Measurements from ENCODE around the gene MAST4. TPM values are rescaled to one million over a fixed set of nuclear protein-coding genes. Genes with fewer than 3 reads are reported as not detected.

The MAST4 gene
- total RNA-seq, 1 donor from 2014 or later = 22.3 TPM

GRCh38 chr5:66639037-66639436 is 42.8 kb downstream of the MAST4 start:
- Histone ChIP-seq H3K4me2 (ENCODE audit: low read length) (no peak overlapping the region), H3K9ac (ENCODE audit: low read length) (no peak overlapping the region), H3K27ac (ENCODE audit: low read depth, low read length) (no peak overlapping the region), H3K36me3 (ENCODE audit: insufficient read depth, low read length) (no peaks in the 10 kb centered on the region), H3K27me3 (ENCODE audit: insufficient read depth, low read length) (no peaks in the 10 kb centered on the region), H3K79me2 (ENCODE audit: insufficient read depth, low read length) (no peaks in the 10 kb centered on the region), H3K4me3 (ENCODE audit: insufficient read depth, low read depth, low read length) (no peak overlapping the region), H3K9me3 (ENCODE audit: insufficient read depth, low read depth, low read length) (no peaks in the 10 kb centered on the region), H3K4me1 (ENCODE audit: insufficient read depth, low read length) (no peaks in the 10 kb centered on the region), H2AFZ (ENCODE audit: low read depth, low read length) (no peak overlapping the region), H4K20me1 (ENCODE audit: insufficient read depth, low read length) (no peaks in the 10 kb centered on the region)
- Mint-ChIP-seq H3K36me3 (ENCODE audit: low read depth, unreplicated experiment) (no peaks in the 10 kb centered on the region), H3K4me3 (ENCODE audit: unreplicated experiment) (no peak overlapping the region), H3K27me3 (ENCODE audit: low read depth, unreplicated experiment) (no peaks in the 10 kb centered on the region), H3K9me3 (ENCODE audit: unreplicated experiment) (no peaks in the 10 kb centered on the region), H3K27ac (ENCODE audit: unreplicated experiment) (peak overlapping the region; percentile 28), H3K4me1 (ENCODE audit: low read depth, unreplicated experiment) (peaks cover 14% of the 10 kb centered on the region)
- no peak for DNase-seq (ENCODE audit: low read depth)
- no peak for FAIRE-seq
- TF ChIP-seq EZH2 (IDR thresholded peaks at IDR 0.05; ENCODE audit: insufficient read depth, low read length) (no peak), CTCF (IDR thresholded peaks at IDR 0.05; ENCODE audit: insufficient read depth, low read depth, low read length) (no peak)

- no peaks in the 10 kb centered on the region for H3K4me1 ChIP-seq (ENCODE audit: insufficient read depth, low read length)
- Mint-ChIP-seq H3K9me3 (ENCODE audit: unreplicated experiment) (no peaks in the 10 kb centered on the region), H3K4me1 (ENCODE audit: low read depth, unreplicated experiment) (peaks cover 20% of the 10 kb centered on the region), H3K27ac (ENCODE audit: unreplicated experiment) (no peak overlapping the region), H3K4me3 (ENCODE audit: unreplicated experiment) (no peak overlapping the region), H3K36me3 (ENCODE audit: low read depth, unreplicated experiment) (no peaks in the 10 kb centered on the region), H3K27me3 (ENCODE audit: low read depth, unreplicated experiment) (no peaks in the 10 kb centered on the region)
- FAIRE-seq (no peak), DNase-seq (ENCODE audit: low read depth) (no peak)
- H3K36me3 ChIP-seq (ENCODE audit: insufficient read depth, low read length) = no peaks in the 10 kb centered on the region
- no peak overlapping the region for H3K4me3 ChIP-seq (ENCODE audit: insufficient read depth, low read depth, low read length)
- no peak overlapping the region for H3K9ac ChIP-seq (ENCODE audit: low read length)
- H3K9me3 ChIP-seq (ENCODE audit: insufficient read depth, low read depth, low read length) = no peaks in the 10 kb centered on the region
- H3K27ac ChIP-seq (ENCODE audit: low read depth, low read length) = no peak overlapping the region
- TF ChIP-seq EZH2 (IDR thresholded peaks at IDR 0.05; ENCODE audit: insufficient read depth, low read length) (no peak), CTCF (IDR thresholded peaks at IDR 0.05; ENCODE audit: insufficient read depth, low read depth, low read length) (no peak)
- H2AFZ ChIP-seq (ENCODE audit: low read depth, low read length) = no peak overlapping the region
- H3K27me3 ChIP-seq (ENCODE audit: insufficient read depth, low read length) = no peaks in the 10 kb centered on the region
- no peak overlapping the region for H3K4me2 ChIP-seq (ENCODE audit: low read length)
- no peaks in the 10 kb centered on the region for H3K79me2 ChIP-seq (ENCODE audit: insufficient read depth, low read length)
- H4K20me1 ChIP-seq (ENCODE audit: insufficient read depth, low read length) = no peaks in the 10 kb centered on the region
Observed at GRCh38 chr5:66642538-66642937, 46.3 kb downstream of the MAST4 start.

GRCh38 chr5:66643387-66643786 is 47.2 kb downstream of the MAST4 start:
- Histone ChIP-seq H3K27me3 (ENCODE audit: insufficient read depth, low read length) (no peaks in the 10 kb centered on the region), H3K36me3 (ENCODE audit: insufficient read depth, low read length) (no peaks in the 10 kb centered on the region), H3K9me3 (ENCODE audit: insufficient read depth, low read depth, low read length) (no peaks in the 10 kb centered on the region), H3K79me2 (ENCODE audit: insufficient read depth, low read length) (no peaks in the 10 kb centered on the region), H2AFZ (ENCODE audit: low read depth, low read length) (no peak overlapping the region), H3K27ac (ENCODE audit: low read depth, low read length) (no peak overlapping the region), H3K9ac (ENCODE audit: low read length) (no peak overlapping the region), H3K4me3 (ENCODE audit: insufficient read depth, low read depth, low read length) (no peak overlapping the region), H3K4me1 (ENCODE audit: insufficient read depth, low read length) (no peaks in the 10 kb centered on the region), H3K4me2 (ENCODE audit: low read length) (no peak overlapping the region), H4K20me1 (ENCODE audit: insufficient read depth, low read length) (no peaks in the 10 kb centered on the region)
- DNase-seq (ENCODE audit: low read depth) (no peak), FAIRE-seq (no peak)
- Mint-ChIP-seq H3K27ac (ENCODE audit: unreplicated experiment) (peak overlapping the region; percentile 42), H3K4me3 (ENCODE audit: unreplicated experiment) (no peak overlapping the region), H3K27me3 (ENCODE audit: low read depth, unreplicated experiment) (no peaks in the 10 kb centered on the region), H3K9me3 (ENCODE audit: unreplicated experiment) (no peaks in the 10 kb centered on the region), H3K4me1 (ENCODE audit: low read depth, unreplicated experiment) (peaks cover 17% of the 10 kb centered on the region), H3K36me3 (ENCODE audit: low read depth, unreplicated experiment) (no peaks in the 10 kb centered on the region)
- TF ChIP-seq EZH2 (IDR thresholded peaks at IDR 0.05; ENCODE audit: insufficient read depth, low read length) = no peak
- TF ChIP-seq CTCF (IDR thresholded peaks at IDR 0.05; ENCODE audit: insufficient read depth, low read depth, low read length) = no peak
